H1 (cell line): ENCODE data around the gene DND1. TPM values are rescaled to one million over a fixed set of nuclear protein-coding genes. Genes with fewer than 3 reads are reported as not detected.

Experiments used
- CTCF ChIA-PET: fragments of 300-600 bp; sonication (Branson Sonifier 250); formaldehyde crosslinking; loops from one replicate; lab custom pipeline; 2021; ENCODE audit not compliant: partially characterized antibody; lab: Charles Lee
- POLR2A ChIA-PET: fragments of 300-600 bp; sonication (Branson Sonifier 250); formaldehyde crosslinking; loops from one replicate; lab custom pipeline; 2021; ENCODE audit warnings: inconsistent platforms; ENCODE audit not compliant: partially characterized antibody; lab: Charles Lee
- DNase-seq, 2 experiments: peaks; one replicate each; pipeline versions ENCODE4 v3.0.0 to v3.0.0-alpha.2; 2010 to 2022; ENCODE audit warnings: low spot score in 2 of 2, low read depth in 1 of 2, mixed read lengths in 1 of 2
- FAIRE-seq: peaks from 2 replicates; lab custom pipeline; 2011; peaks lifted over from hg19 to GRCh38; lab: Jason Lieb, UNC
- H2AFZ ChIP-seq: 2 replicates; pipeline ENCODE4 v1.8.1; 2012; ENCODE audit warnings: low read length, inconsistent platforms
- H2AK5ac ChIP-seq: 2 replicates; pipeline ENCODE4 v1.6.1; 2013; ENCODE audit warnings: low read depth, low read length
- H2BK120ac ChIP-seq: replicated peaks from 2 replicates; pipeline ENCODE3; 2013; ENCODE audit warnings: low read depth, low read length, inconsistent platforms
- H2BK12ac ChIP-seq: 2 replicates; pipeline ENCODE4 v1.6.1; 2013; ENCODE audit warnings: low read depth, low read length
- H2BK15ac ChIP-seq: 2 replicates; pipeline ENCODE4 v1.6.1; 2013; ENCODE audit warnings: low read length
- H2BK20ac ChIP-seq: 2 replicates; pipeline ENCODE4 v1.6.1; 2013; ENCODE audit warnings: low read length
- H2BK5ac ChIP-seq: 2 replicates; pipeline ENCODE4 v1.6.1; 2013; ENCODE audit warnings: low read depth, low read length
- H3K14ac ChIP-seq: 2 replicates; pipeline ENCODE4 v1.6.1; 2013; ENCODE audit warnings: inconsistent platforms; ENCODE audit not compliant: insufficient read length
- H3K18ac ChIP-seq: 2 replicates; pipeline ENCODE4 v1.6.1; 2013; ENCODE audit warnings: low read length; ENCODE audit errors: extremely low read depth
- H3K23ac ChIP-seq: 2 replicates; pipeline ENCODE4 v1.6.1; 2013; ENCODE audit warnings: inconsistent platforms; ENCODE audit not compliant: insufficient read length
- H3K23me2 ChIP-seq: 2 replicates; pipeline ENCODE4 v1.6.1; 2013; ENCODE audit warnings: low read depth, low read length
- H3K27ac ChIP-seq: 2 replicates; pipeline ENCODE4 v1.6.1; 2011; ENCODE audit warnings: low read depth, low read length, inconsistent platforms
- H3K27me3 ChIP-seq, 4 experiments: replicated peaks in 1 of 4; 1 replicate in 1 of 4; 2 replicates in 3 of 4; pipeline versions ENCODE4 v1.6.1 to v1.8.1; 2011 to 2013; ENCODE audit warnings: low read length in 3 of 4, mild to moderate bottlenecking in 3 of 4, inconsistent platforms in 2 of 4, mixed read lengths in 2 of 4, moderate library complexity in 1 of 4; ENCODE audit not compliant: control insufficient read depth in 3 of 4, insufficient read depth in 3 of 4; ENCODE audit errors: extremely low read depth in 1 of 4
- H3K36me3 ChIP-seq, 4 experiments: 2 replicates each; pipeline versions ENCODE4 v1.6.1 to v1.8.1; 2011 to 2013; ENCODE audit warnings: mild to moderate bottlenecking in 4 of 4, low read length in 3 of 4, moderate library complexity in 2 of 4, control low read depth in 1 of 4, inconsistent platforms in 1 of 4; ENCODE audit not compliant: insufficient read depth in 4 of 4, control insufficient read depth in 2 of 4
- H3K4ac ChIP-seq: replicated peaks from 2 replicates; pipeline ENCODE3; 2013; ENCODE audit warnings: low read length, low read depth, mixed read lengths, inconsistent platforms; ENCODE audit not compliant: insufficient read length
- H3K4me1 ChIP-seq, 4 experiments: replicated peaks in 1 of 4; 1 replicate in 1 of 4; 2 replicates in 3 of 4; pipeline versions ENCODE4 v1.6.1 to v1.8.1; 2011 to 2013; ENCODE audit warnings: low read length in 3 of 4, inconsistent platforms in 2 of 4, mixed read lengths in 1 of 4; ENCODE audit not compliant: insufficient read depth in 4 of 4, control insufficient read depth in 3 of 4
- H3K4me2 ChIP-seq, 2 experiments: 2 replicates each; pipeline versions ENCODE4 v1.6.1 to v1.8.1; 2011 to 2013; ENCODE audit warnings: low read depth in 2 of 2, low read length in 2 of 2, control low read depth in 1 of 2, inconsistent platforms in 1 of 2, mild to moderate bottlenecking in 1 of 2; ENCODE audit not compliant: insufficient read depth in 1 of 2
- H3K4me3 ChIP-seq, 4 experiments: fragments of 200-600, 300-600 bp in 1 of 4; sonication (generic), shearing (Covaris generic), sonication (Bioruptor Twin) in 1 of 4; 2 replicates each; pipeline versions ENCODE4 v1.5.1 to v1.8.1; 2011 to 2016; ENCODE audit warnings: low read length in 4 of 4, low read depth in 3 of 4, control low read depth in 2 of 4, inconsistent platforms in 2 of 4, mild to moderate bottlenecking in 2 of 4, mixed read lengths in 1 of 4, moderate library complexity in 1 of 4; ENCODE audit not compliant: insufficient read depth in 2 of 4; ENCODE audit errors: extremely low read depth in 1 of 4
- H3K56ac ChIP-seq: replicated peaks from 2 replicates; pipeline ENCODE3; 2013; ENCODE audit warnings: low read depth, mild to moderate bottlenecking, mixed read lengths, low read length, inconsistent platforms; ENCODE audit not compliant: insufficient read length
- H3K79me1 ChIP-seq: 2 replicates; pipeline ENCODE4 v1.6.1; 2013; ENCODE audit warnings: low read depth, low read length, control low read depth
- H3K79me2 ChIP-seq, 2 experiments: 2 replicates each; pipeline versions ENCODE4 v1.6.1 to v1.8.1; 2012 to 2013; ENCODE audit warnings: low read length in 2 of 2, mild to moderate bottlenecking in 2 of 2, inconsistent platforms in 1 of 2; ENCODE audit not compliant: insufficient read depth in 2 of 2, control insufficient read depth in 1 of 2
- H3K9ac ChIP-seq, 4 experiments: replicated peaks in 1 of 4; 1 replicate in 1 of 4; 2 replicates in 3 of 4; pipeline versions ENCODE4 v1.6.1 to v1.8.1; 2011 to 2013; ENCODE audit warnings: low read depth in 3 of 4, low read length in 3 of 4, control low read depth in 2 of 4, mild to moderate bottlenecking in 2 of 4, moderate library complexity in 2 of 4, inconsistent platforms in 1 of 4; ENCODE audit errors: extremely low read depth in 1 of 4
- H3K9me3 ChIP-seq, 2 experiments: 2 replicates each; pipeline versions ENCODE4 v1.6.1 to v1.8.1; 2012 to 2013; ENCODE audit warnings: mild to moderate bottlenecking in 2 of 2, moderate library complexity in 2 of 2, control low read depth in 1 of 2, inconsistent platforms in 1 of 2, low read depth in 1 of 2, low read length in 1 of 2, mixed read lengths in 1 of 2; ENCODE audit not compliant: insufficient read depth in 2 of 2
- H4K20me1 ChIP-seq, 2 experiments: replicated peaks in 1 of 2; 2 replicates each; pipeline versions ENCODE3 to v1.8.1; 2011 to 2013; ENCODE audit warnings: inconsistent platforms in 2 of 2, low read length in 2 of 2, mild to moderate bottlenecking in 1 of 2; ENCODE audit not compliant: insufficient read depth in 2 of 2, control insufficient read depth in 1 of 2
- H4K5ac ChIP-seq: 2 replicates; pipeline ENCODE4 v1.6.1; 2013; ENCODE audit warnings: low read length, low read depth, mixed read lengths, inconsistent platforms; ENCODE audit not compliant: insufficient read length
- H4K8ac ChIP-seq: 2 replicates; pipeline ENCODE4 v1.8.0; 2013; ENCODE audit warnings: mild to moderate bottlenecking, moderate library complexity, low read length, inconsistent platforms; ENCODE audit not compliant: insufficient read depth; ENCODE audit errors: extremely low read depth
- H4K91ac ChIP-seq: replicated peaks from 2 replicates; pipeline ENCODE3; 2013; ENCODE audit warnings: low read length, mixed read lengths, inconsistent platforms; ENCODE audit not compliant: insufficient read length
- ASH2L ChIP-seq: fragments of 200-600, 300-600 bp; sonication (generic); IDR thresholded peaks from one replicate; pipeline ENCODE4 v1.7.1; 2017; ENCODE audit warnings: low read length
- CBX5 ChIP-seq: fragments of 300-800, 300-1000 bp; sonication (generic); IDR thresholded peaks from 2 replicates; pipeline ENCODE4 v1.7.1; 2016; ENCODE audit warnings: antibody characterized with exemption, low read length, low read depth
- CBX8 ChIP-seq: fragments of 300-800, 300-1000 bp; sonication (generic); IDR thresholded peaks from 2 replicates; pipeline ENCODE4 v1.7.1; 2016; ENCODE audit warnings: low read depth, low read length, borderline replicate concordance
- E2F6 ChIP-seq: IDR thresholded peaks from 2 replicates; pipeline ENCODE4 v1.6.1; 2012; ENCODE audit warnings: inconsistent platforms
- EZH2 ChIP-seq: fragments of 200-600 bp; sonication (generic); IDR thresholded peaks from 2 replicates; pipeline ENCODE4 v1.7.1; 2012; ENCODE audit warnings: low read depth, mild to moderate bottlenecking, moderate library complexity, low read length, inconsistent platforms; ENCODE audit not compliant: severe bottlenecking
- KDM5A ChIP-seq: fragments of 200-600 bp; IDR thresholded peaks from 2 replicates; pipeline ENCODE4 v1.7.1; 2012; ENCODE audit warnings: mild to moderate bottlenecking, low read length, inconsistent platforms, mixed read lengths
- MAFK ChIP-seq: IDR thresholded peaks from 2 replicates; pipeline ENCODE4 v1.6.1; 2012; ENCODE audit warnings: low read depth, mild to moderate bottlenecking, improper control_type of control experiment, low read length
- POLR2A ChIP-seq, 2 experiments: IDR thresholded peaks; 1 replicate in 1 of 2; 2 replicates in 1 of 2; pipeline ENCODE4 v1.6.1; 2011; ENCODE audit warnings: low read depth in 2 of 2, low read length in 2 of 2, mild to moderate bottlenecking in 2 of 2; ENCODE audit errors: control extremely low read depth in 1 of 2
- POLR2AphosphoS5 ChIP-seq: IDR thresholded peaks from 2 replicates; pipeline ENCODE4 v1.6.1; 2011; ENCODE audit warnings: low read depth, low read length
- RAD21 ChIP-seq, 2 experiments: IDR thresholded peaks in 1 of 2; conservative IDR thresholded peaks in 1 of 2; 2 replicates each; pipeline ENCODE4 v1.6.1; 2011; ENCODE audit warnings: low read depth in 2 of 2, low read length in 2 of 2, improper control_type of control experiment in 1 of 2, inconsistent platforms in 1 of 2, mild to moderate bottlenecking in 1 of 2, moderate library complexity in 1 of 2
- SUZ12 ChIP-seq: fragments of 200-600 bp; sonication (generic); IDR thresholded peaks from 2 replicates; pipeline ENCODE4 v1.6.1; 2012; ENCODE audit warnings: mild to moderate bottlenecking, inconsistent platforms, low read length, moderate library complexity, mixed read lengths
- TCF12 ChIP-seq: IDR thresholded peaks from 2 replicates; pipeline ENCODE4 v1.6.1; 2011; ENCODE audit warnings: low read depth, mild to moderate bottlenecking, low read length
- ZNF274 ChIP-seq: IDR thresholded peaks from 2 replicates; pipeline ENCODE4 v1.7.0; 2012; ENCODE audit warnings: low read length, borderline replicate concordance; ENCODE audit errors: extremely low read depth
- WGBS, 2 experiments: shearing (Covaris generic) in 1 of 2; methylation state at CpG; one replicate each; pipeline versions ENCODE4 v1.1.6 to v1.1.7; 2013 to 2015; ENCODE audit warnings: low lambda C conversion rate in 2 of 2, mixed read lengths in 2 of 2, inconsistent platforms in 1 of 2, low coverage in 1 of 2, missing lambda C conversion rate in 1 of 2; ENCODE audit not compliant: insufficient replicate concordance in 2 of 2, insufficient coverage in 1 of 2, insufficient read length in 1 of 2; ENCODE audit errors: extremely low coverage in 1 of 2, missing lambda C conversion rate in 1 of 2; 5-methylcytosine and 5-hydroxymethylcytosine counted together
- polyA plus RNA-seq, 7 experiments: library from polyadenylated mRNA; depleted of rRNA in 3 of 7; stranded (reverse) in 5 of 7; unstranded in 2 of 7; fragments of >200 nt in 5 of 7; fragments of 200-250 nt in 2 of 7; gene quantifications; 1 replicate in 5 of 7; 2 replicates in 1 of 7; 4 replicates in 1 of 7; pipeline versions ENCODE4 v1.2.1 to v1.2.3, GENCODE V29; 2011 to 2013; ENCODE audit warnings: missing spikeins in 2 of 7, mixed read lengths in 2 of 7
- total RNA-seq: library from RNA; stranded (reverse); fragmentation: NEBNext Ultra II Directional; extraction: Animal tissue kit (Norgen Biotek cat#: 25700); gene quantifications from 2 replicates; pipeline ENCODE4 v1.2.1, GENCODE V29; 2021
- TF ChIP-seq, protein P1 (sequence below): IDR thresholded peaks from 2 replicates; pipeline ENCODE4 v1.6.1; 2012; ENCODE audit warnings: inconsistent platforms

DND1 gene
- total and polyA plus RNA-seq, 2 of the 8 experiments (the other 6 are each of a cell fraction or from before 2014, with no cell fraction given): 0.41 to 2.1 TPM

GRCh38 chr5:140628711-140629110, 44.7 kb downstream of the DND1 start:
- Histone ChIP-seq H4K5ac (no peak overlapping the region), H3K79me2 (no peaks in the 10 kb centered on the region), H4K20me1 (no peaks in the 10 kb centered on the region), H2BK20ac (no peak overlapping the region), H3K9ac (no peak overlapping the region), H4K8ac (no peak overlapping the region), H3K4me3 (no peak overlapping the region), H2AFZ (no peak overlapping the region), H2BK120ac (no peak overlapping the region), H3K23me2 (no peaks in the 10 kb centered on the region), H3K79me1 (no peaks in the 10 kb centered on the region), H3K4me2 (no peak overlapping the region), H2BK12ac (no peak overlapping the region), H3K14ac (no peak overlapping the region), H2BK15ac (no peak overlapping the region), H3K18ac (no peak overlapping the region), H3K9me3 (peaks cover 40 to 41% of the 10 kb centered on the region in 2 experiments; a peak in 3 of 4 replicates), H4K91ac (no peak overlapping the region), H3K36me3 (no peaks in the 10 kb centered on the region), H3K27me3 (no peaks in the 10 kb centered on the region), H2AK5ac (no peak overlapping the region), H3K56ac (no peak overlapping the region), H2BK5ac (no peak overlapping the region), H3K23ac (no peak overlapping the region), H3K4ac (no peak overlapping the region), H3K27ac (no peak overlapping the region), H3K4me1 (no peaks in the 10 kb centered on the region)
- ChIA-PET CTCF (no interaction called here), POLR2A (no interaction called here)
- whole genome bisulfite sequencing, 2 experiments: 84% methylated on average over 1 of the region's 1 CpG; no CpG with 5 or more reads in 1 of the 2 experiments
- FAIRE-seq (no peak), DNase-seq (no peak)
- TF ChIP-seq, protein P1, sequence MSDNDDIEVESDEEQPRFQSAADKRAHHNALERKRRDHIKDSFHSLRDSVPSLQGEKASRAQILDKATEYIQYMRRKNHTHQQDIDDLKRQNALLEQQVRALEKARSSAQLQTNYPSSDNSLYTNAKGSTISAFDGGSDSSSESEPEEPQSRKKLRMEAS: no peak
- TF ChIP-seq CBX8 (no peak), ASH2L (no peak), E2F6 (no peak), CBX5 (no peak), RAD21 (IDR thresholded peaks at IDR 0.05 in 1 of 2, conservative IDR thresholded peaks at IDR 0.05 in 1 of 2; ENCODE audit: low read depth in 2 of 2, low read length in 2 of 2) (no peak), KDM5A (no peak), POLR2A (IDR thresholded peaks at IDR 0.05; ENCODE audit: control extremely low read depth in 1 of 2, low read depth in 2 of 2, low read length in 2 of 2) (no peak), SUZ12 (no peak), EZH2 (no peak), POLR2AphosphoS5 (no peak), ZNF274 (no peak), MAFK (no peak), TCF12 (no peak)
